ENCODE results near the gene DRC1. TPM values are rescaled to one million over a fixed set of nuclear protein-coding genes. Genes with fewer than 3 reads are reported as not detected.

Gene DRC1
- total and polyA plus RNA-seq, 2 of the 4 experiments (the other 2 are of a cell fraction), result 0.18 TPM; not detected in 1

DNA sequence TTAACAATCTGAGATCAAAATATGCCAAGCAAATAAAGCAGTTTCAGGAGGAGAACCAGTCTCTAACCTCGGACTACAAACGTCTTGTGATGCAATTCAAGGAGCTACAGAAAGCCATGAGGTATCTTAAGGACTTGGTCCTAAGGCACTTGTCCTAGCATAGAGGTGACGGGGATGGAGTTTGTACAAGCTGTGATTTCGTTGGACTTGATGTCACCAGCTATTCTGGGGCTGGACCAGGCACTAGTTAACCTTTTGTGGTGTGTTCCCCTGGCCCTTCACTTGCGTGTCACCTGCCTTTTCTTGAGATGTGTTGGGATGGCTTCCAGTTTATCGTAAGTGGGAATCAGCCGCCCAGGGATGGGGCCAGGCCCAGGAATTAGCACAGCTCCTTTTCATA lies 42.5 kb downstream of the DRC1 start:
- DNase-seq, result no peak
- Histone ChIP-seq H3K4me2 (ENCODE audit: low read depth, low read length) (no peak overlapping the region), H4K91ac (ENCODE audit: insufficient read depth, low read depth, low read length) (no peak overlapping the region), H2BK15ac (ENCODE audit: low read depth, low read length) (no peak overlapping the region), H4K8ac (ENCODE audit: low read depth in 2 of 2, low read length in 2 of 2) (no peak overlapping the region), H3K56ac (ENCODE audit: extremely low read depth, insufficient read depth, low read length) (no peak overlapping the region), H3K23ac (ENCODE audit: low read depth, low read length) (no peak overlapping the region), H3K27ac (ENCODE audit: insufficient read depth, low read length) (no peak overlapping the region), H4K5ac (ENCODE audit: low read depth, low read length) (no peak overlapping the region), H3K36me3 (ENCODE audit: control insufficient read depth, insufficient read depth, low read length) (no peaks in the 10 kb centered on the region), H3K9me3 (ENCODE audit: control insufficient read depth, insufficient read depth, low read length) (no peaks in the 10 kb centered on the region), H3K9ac (ENCODE audit: low read depth, low read length) (no peak overlapping the region), H3K4ac (ENCODE audit: low read depth, low read length) (no peak overlapping the region), H2BK120ac (ENCODE audit: low read depth, low read length) (no peak overlapping the region), H3K14ac (replicated peaks; ENCODE audit: low read depth, low read length) (no peak overlapping the region), H2BK20ac (ENCODE audit: low read depth, low read length) (no peak overlapping the region), H3K79me1 (ENCODE audit: low read depth in 1 of 2, low read length in 2 of 2) (no peaks in the 10 kb centered on the region), H3K27me3 (ENCODE audit: control insufficient read depth, insufficient read depth, low read length) (peaks cover 34% of the 10 kb centered on the region), H3K4me1 (ENCODE audit: control insufficient read depth, insufficient read depth, low read length) (no peaks in the 10 kb centered on the region), H3K9me1 (ENCODE audit: insufficient read depth, low read length) (no peaks in the 10 kb centered on the region), H2AK9ac (replicated peaks; ENCODE audit: low read depth, low read length, poor library complexity) (no peak overlapping the region), H2AFZ (replicated peaks; ENCODE audit: low read length, poor library complexity) (no peak overlapping the region), H4K20me1 (ENCODE audit: insufficient read depth, low read length) (no peaks in the 10 kb centered on the region), H2BK5ac (ENCODE audit: low read depth, low read length, poor library complexity, severe bottlenecking) (no peak overlapping the region), H2AK5ac (ENCODE audit: low read depth, low read length) (no peak overlapping the region), H3K18ac (ENCODE audit: low read depth, low read length) (no peak overlapping the region), H3K4me3 (ENCODE audit: insufficient read depth, low read depth, low read length) (no peak overlapping the region)
- TF ChIP-seq, protein P1, sequence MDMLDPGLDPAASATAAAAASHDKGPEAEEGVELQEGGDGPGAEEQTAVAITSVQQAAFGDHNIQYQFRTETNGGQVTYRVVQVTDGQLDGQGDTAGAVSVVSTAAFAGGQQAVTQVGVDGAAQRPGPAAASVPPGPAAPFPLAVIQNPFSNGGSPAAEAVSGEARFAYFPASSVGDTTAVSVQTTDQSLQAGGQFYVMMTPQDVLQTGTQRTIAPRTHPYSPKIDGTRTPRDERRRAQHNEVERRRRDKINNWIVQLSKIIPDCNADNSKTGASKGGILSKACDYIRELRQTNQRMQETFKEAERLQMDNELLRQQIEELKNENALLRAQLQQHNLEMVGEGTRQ (IDR thresholded peaks at IDR 0.05; ENCODE audit: low read depth, low read length), result no peak
- no peak for TF ChIP-seq CHD1 (IDR thresholded peaks at IDR 0.05; ENCODE audit: low read depth, low read length)
- TF ChIP-seq, protein P2, sequence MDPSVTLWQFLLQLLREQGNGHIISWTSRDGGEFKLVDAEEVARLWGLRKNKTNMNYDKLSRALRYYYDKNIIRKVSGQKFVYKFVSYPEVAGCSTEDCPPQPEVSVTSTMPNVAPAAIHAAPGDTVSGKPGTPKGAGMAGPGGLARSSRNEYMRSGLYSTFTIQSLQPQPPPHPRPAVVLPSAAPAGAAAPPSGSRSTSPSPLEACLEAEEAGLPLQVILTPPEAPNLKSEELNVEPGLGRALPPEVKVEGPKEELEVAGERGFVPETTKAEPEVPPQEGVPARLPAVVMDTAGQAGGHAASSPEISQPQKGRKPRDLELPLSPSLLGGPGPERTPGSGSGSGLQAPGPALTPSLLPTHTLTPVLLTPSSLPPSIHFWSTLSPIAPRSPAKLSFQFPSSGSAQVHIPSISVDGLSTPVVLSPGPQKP (IDR thresholded peaks at IDR 0.05; ENCODE audit: borderline replicate concordance, low read depth, low read length), result no peak
- TF ChIP-seq FOS (IDR thresholded peaks at IDR 0.05; ENCODE audit: low read depth, low read length), result no peak
- TF ChIP-seq RCOR1 (IDR thresholded peaks at IDR 0.05; ENCODE audit: insufficient replicate concordance, low read length), result no peak
- in situ Hi-C loops (cut with MboI; ENCODE audit: low sequenced_read_pairs), result no loop called here
- dilution Hi-C loops (cut with HindIII; ENCODE audit: low sequenced_read_pairs, unreplicated experiment), result no loop called here
- ChIA-PET CTCF (interaction anchor here (0.5 kb wide), 1 partner anchor 9 kb away, joined by 3 read pairs; no protein-coding TSS in a partner anchor), POLR2A (ENCODE audit: unreplicated experiment) (no interaction called here)
- BruUV-seq (replicated peaks), result no TSS peak
- 60% methylated on average over 1 of the region's 7 CpGs; no CpG with 5 or more reads in 1 of the 2 experiments for WGBS, 2 experiments (ENCODE audit: extremely low coverage in 2 of 2, insufficient read length in 1 of 2)
- ATAC-seq (ENCODE audit: low read depth), result no peak
- intact Hi-C loops (cut with micrococcal nuclease), result no loop called here
